ENCODE data around the gene BSG. TPM values are rescaled to one million over a fixed set of nuclear protein-coding genes. Genes with fewer than 3 reads are reported as not detected.

Gene BSG
- total and polyA plus RNA-seq, 11 donors = 727 to 2,989 (median 1,462) TPM

DNA sequence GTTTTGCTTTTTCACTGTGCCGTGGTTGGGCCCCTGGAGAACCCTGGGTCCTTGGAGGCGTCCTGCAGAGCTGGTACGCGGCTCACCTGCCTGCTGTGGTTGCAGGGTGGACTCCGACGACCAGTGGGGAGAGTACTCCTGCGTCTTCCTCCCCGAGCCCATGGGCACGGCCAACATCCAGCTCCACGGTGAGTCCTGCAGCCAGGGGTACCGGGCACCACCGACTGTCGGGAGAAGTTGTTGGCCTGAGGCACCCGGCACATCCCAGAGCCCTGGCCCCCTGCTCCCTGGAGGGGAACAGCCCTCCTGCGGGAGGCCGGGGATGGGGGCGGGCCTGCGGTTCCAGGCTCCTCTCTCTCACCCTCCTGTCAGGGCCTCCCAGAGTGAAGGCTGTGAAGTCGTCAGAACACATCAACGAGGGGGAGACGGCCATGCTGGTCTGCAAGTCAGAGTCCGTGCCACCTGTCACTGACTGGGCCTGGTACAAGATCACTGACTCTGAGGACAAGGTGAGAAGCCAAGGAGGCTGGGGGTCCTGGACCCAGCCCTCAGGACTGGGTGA, 8.0 kb downstream of the BSG start:
- H3K4me1 ChIP-seq = peaks cover 3 to 82% (median 39%) of the 10 kb centered on the region in 12 donors
- intact Hi-C loops (cut with DNase I) = loop anchor here in 2 of 10 donors (5.0 to 10.0 kb wide), 2 partner anchors 52 to 154 kb away; partner anchors contain the start of gene POLRMT (in 1 of the 2)
- H3K36me3 ChIP-seq = peaks cover 0 to 67% (median 39%) of the 10 kb centered on the region in 9 donors
- ATAC-seq = no peak
- H3K9me3 ChIP-seq = no peaks in the 10 kb centered on the region
- no peaks in the 10 kb centered on the region for H3K27me3 ChIP-seq
- no peak for TF ChIP-seq POLR2A (IDR thresholded peaks at IDR 0.05)
- no peak for TF ChIP-seq CTCF (IDR thresholded peaks at IDR 0.05)
- peak overlapping the region in 4 of 12 donors; percentile 30 to 99 (median 98) for H3K27ac ChIP-seq
- H3K4me3 ChIP-seq = no peak overlapping the region
- DNase-seq = peak in 1 of 5 donors; percentile 58
- 70 to 78% (median 73%) methylated on average over 14 to 22 of the region's 22 CpGs for WGBS, 4 donors

DNA sequence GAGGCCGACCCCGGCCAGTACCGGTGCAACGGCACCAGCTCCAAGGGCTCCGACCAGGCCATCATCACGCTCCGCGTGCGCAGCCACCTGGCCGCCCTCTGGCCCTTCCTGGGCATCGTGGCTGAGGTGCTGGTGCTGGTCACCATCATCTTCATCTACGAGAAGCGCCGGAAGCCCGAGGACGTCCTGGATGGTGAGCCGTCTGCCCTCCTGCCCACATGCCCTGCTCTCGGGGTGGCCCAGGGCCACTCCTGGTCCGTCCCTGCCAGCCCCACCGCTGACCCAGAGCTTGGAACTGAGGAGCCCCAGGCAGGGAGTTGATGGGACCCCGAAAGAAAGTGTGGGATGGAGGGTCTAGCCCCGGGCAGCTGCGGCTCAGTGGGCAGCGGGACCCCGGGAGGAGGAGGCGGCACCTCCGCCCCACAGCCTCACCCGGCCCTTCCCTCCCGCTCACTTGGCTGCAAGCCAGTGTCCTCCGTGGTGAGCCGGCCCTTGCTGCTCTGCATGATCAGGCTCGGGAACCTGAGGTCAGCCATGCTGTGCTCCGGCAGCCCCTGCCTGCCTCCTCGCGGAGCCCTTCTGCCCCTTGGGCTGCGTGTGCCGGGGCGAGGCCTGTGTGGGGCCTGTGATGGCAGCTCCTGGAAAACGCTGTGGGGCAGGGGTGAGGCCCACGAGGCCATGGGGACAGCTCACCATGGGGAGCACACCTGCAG, 9.2 kb downstream of the BSG start:
- intact Hi-C loops (cut with DNase I) = loop anchor here in 2 of 10 donors (5.0 to 10.0 kb wide), 2 partner anchors 51 to 153 kb away; partner anchors contain the start of gene POLRMT (in 1 of the 2)
- H3K9me3 ChIP-seq = no peaks in the 10 kb centered on the region
- H3K27me3 ChIP-seq = no peaks in the 10 kb centered on the region
- H3K36me3 ChIP-seq = peaks cover 0 to 67% (median 39%) of the 10 kb centered on the region in 9 donors
- 71 to 76% (median 73%) methylated on average over 23 to 40 of the region's 40 CpGs for WGBS, 4 donors
- no peak for TF ChIP-seq CTCF (IDR thresholded peaks at IDR 0.05)
- no peak for TF ChIP-seq POLR2A (IDR thresholded peaks at IDR 0.05)
- no peak overlapping the region for H3K4me3 ChIP-seq
- peaks cover 3 to 71% (median 30%) of the 10 kb centered on the region in 12 donors for H3K4me1 ChIP-seq
- DNase-seq (peak in 1 of 5 donors; percentile 72), ATAC-seq (peak in 2 of 4 donors; percentile 4 to 12)
- peak overlapping the region in 4 of 12 donors; percentile 29 to 56 (median 44) for H3K27ac ChIP-seq

DNA sequence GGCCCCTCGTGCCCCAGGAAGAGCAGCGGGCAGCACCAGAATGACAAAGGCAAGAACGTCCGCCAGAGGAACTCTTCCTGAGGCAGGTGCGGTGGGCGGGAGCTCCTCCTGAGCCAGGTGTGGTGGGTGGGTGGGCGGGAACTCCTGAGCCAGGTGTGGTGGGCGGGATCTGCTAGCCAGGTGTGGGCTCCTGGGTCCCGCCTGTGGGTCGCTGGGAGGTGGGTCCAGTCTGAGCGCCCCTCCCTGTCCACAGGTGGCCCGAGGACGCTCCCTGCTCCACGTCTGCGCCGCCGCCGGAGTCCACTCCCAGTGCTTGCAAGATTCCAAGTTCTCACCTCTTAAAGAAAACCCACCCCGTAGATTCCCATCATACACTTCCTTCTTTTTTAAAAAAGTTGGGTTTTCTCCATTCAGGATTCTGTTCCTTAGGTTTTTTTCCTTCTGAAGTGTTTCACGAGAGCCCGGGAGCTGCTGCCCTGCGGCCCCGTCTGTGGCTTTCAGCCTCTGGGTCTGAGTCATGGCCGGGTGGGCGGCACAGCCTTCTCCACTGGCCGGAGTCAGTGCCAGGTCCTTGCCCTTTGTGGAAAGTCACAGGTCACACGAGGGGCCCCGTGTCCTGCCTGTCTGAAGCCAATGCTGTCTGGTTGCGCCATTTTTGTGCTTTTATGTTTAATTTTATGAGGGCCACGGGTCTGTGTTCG, 10.3 kb downstream of the BSG start:
- H3K9me3 ChIP-seq = no peaks in the 10 kb centered on the region
- 80 to 87% (median 82%) methylated on average over 25 to 31 of the region's 31 CpGs for WGBS, 4 donors
- peak overlapping the region in 2 of 12 donors; percentile 45 to 56 for H3K27ac ChIP-seq
- H3K36me3 ChIP-seq = peaks cover 0 to 59% (median 39%) of the 10 kb centered on the region in 9 donors
- no peak for TF ChIP-seq CTCF (IDR thresholded peaks at IDR 0.05)
- no peak for TF ChIP-seq POLR2A (IDR thresholded peaks at IDR 0.05)
- peaks cover 3 to 60% (median 25%) of the 10 kb centered on the region in 12 donors for H3K4me1 ChIP-seq
- ATAC-seq = no peak
- no peak overlapping the region for H3K4me3 ChIP-seq
- DNase-seq = peak in 1 of 5 donors; percentile 60
- peaks cover 0 to 3% (median 0%) of the 10 kb centered on the region in 9 donors for H3K27me3 ChIP-seq
- intact Hi-C loops (cut with DNase I) = loop anchor here in 2 of 10 donors (5.0 to 10.0 kb wide), 2 partner anchors 50 to 152 kb away; partner anchors contain the start of gene POLRMT (in 1 of the 2)

Measured in heart left ventricle (tissue), 16 donors.